Smooth muscle cell (in vitro differentiated cells): ENCODE data around the gene PPP1R7. TPM values are rescaled to one million over a fixed set of nuclear protein-coding genes. Genes with fewer than 3 reads are reported as not detected.

Experiments
- DNase-seq: peaks from one replicate; lab custom pipeline; 2025; ENCODE audit not compliant: unreplicated experiment; lab: John Stamatoyannopoulos, UW
- H2AFZ ChIP-seq: fragments of 200-600 bp; sonication (generic); 2 replicates; pipeline ENCODE4 v1.6.0; 2016; ENCODE audit warnings: antibody characterized with exemption, low read depth, mild to moderate bottlenecking
- H3F3A ChIP-seq: fragments of 200-600 bp; sonication (generic); 2 replicates; pipeline ENCODE4 v1.6.0; 2017; ENCODE audit warnings: antibody characterized with exemption, low read depth
- H3K27ac ChIP-seq: fragments of 200-600 bp; sonication (generic); 2 replicates; pipeline ENCODE4 v1.5.1; 2016; ENCODE audit warnings: low read depth, mild to moderate bottlenecking
- H3K27me3 ChIP-seq: fragments of 200-600 bp; sonication (generic); 2 replicates; pipeline ENCODE4 v1.6.1; 2016; ENCODE audit warnings: low read depth, mild to moderate bottlenecking
- H3K36me3 ChIP-seq: fragments of 200-600 bp; sonication (generic); 2 replicates; pipeline ENCODE4 v1.5.1; 2016; ENCODE audit warnings: low read depth
- H3K4me1 ChIP-seq: fragments of 200-600 bp; sonication (generic); 2 replicates; pipeline ENCODE4 v1.5.1; 2016; ENCODE audit warnings: low read depth
- H3K4me2 ChIP-seq: fragments of 200-600 bp; sonication (generic); 2 replicates; pipeline ENCODE4 v1.6.0; 2016; ENCODE audit warnings: mild to moderate bottlenecking
- H3K4me3 ChIP-seq: fragments of 200-600 bp; sonication (generic); 2 replicates; pipeline ENCODE4 v1.5.1; 2016; ENCODE audit warnings: mild to moderate bottlenecking
- H3K79me2 ChIP-seq: fragments of 200-600 bp; sonication (generic); 2 replicates; pipeline ENCODE4 v1.6.0; 2016; ENCODE audit warnings: low read depth, mild to moderate bottlenecking
- H3K9ac ChIP-seq: fragments of 200-600 bp; sonication (generic); 2 replicates; pipeline ENCODE4 v1.6.0; 2016; ENCODE audit warnings: low read depth
- H3K9me3 ChIP-seq: fragments of 200-600 bp; sonication (generic); replicated peaks from 2 replicates; pipeline ENCODE4 v1.5.1; 2016; ENCODE audit warnings: low read depth
- H4K20me1 ChIP-seq: fragments of 200-600 bp; sonication (generic); 2 replicates; pipeline ENCODE4 v1.6.0; 2016; ENCODE audit warnings: low read depth
- CTCF ChIP-seq: fragments of 200-600 bp; sonication (generic); IDR thresholded peaks from 2 replicates; pipeline ENCODE4 v1.5.1; 2017; ENCODE audit warnings: borderline replicate concordance, mild to moderate bottlenecking, antibody characterized with exemption; ENCODE audit not compliant: insufficient read depth, poor library complexity, severe bottlenecking
- WGBS: methylation state at CpG from one replicate; pipeline ENCODE4 v1.1.7; 2016; ENCODE audit warnings: low lambda C conversion rate; 5-methylcytosine and 5-hydroxymethylcytosine counted together
- polyA plus RNA-seq: library from polyadenylated mRNA; unstranded; fragments of >200 nt; fragmentation: Nextera tagmentation; extraction: Ambion mirVana; gene quantifications from 2 replicates; pipeline ENCODE4 v1.2.1, GENCODE V29; 2016
- total RNA-seq: library from RNA; depleted of rRNA; stranded (reverse); fragments of >200 nt; gene quantifications from 2 replicates; pipeline ENCODE4 v1.2.3, GENCODE V29; 2014

Gene PPP1R7
- total and polyA plus RNA-seq, 2 experiments from 2014 or later: 54.3 to 74.9 TPM

GRCh38 chr2:241128266-241128665 is 22.0 kb upstream of the PPP1R7 start:
- H3K79me2 ChIP-seq: no peaks in the 10 kb centered on the region
- H4K20me1 ChIP-seq: no peaks in the 10 kb centered on the region
- H3K27me3 ChIP-seq: no peaks in the 10 kb centered on the region
- H3K9me3 ChIP-seq: no peaks in the 10 kb centered on the region
- H3K27ac ChIP-seq: no peak overlapping the region
- no peaks in the 10 kb centered on the region for H3K4me1 ChIP-seq
- DNase-seq: no peak
- no peak overlapping the region for H2AFZ ChIP-seq
- H3K4me3 ChIP-seq: no peak overlapping the region
- no peaks in the 10 kb centered on the region for H3K36me3 ChIP-seq
- WGBS: 99% methylated on average over 7 of the region's 8 CpGs
- no peak overlapping the region for H3K9ac ChIP-seq
- no peak overlapping the region for H3K4me2 ChIP-seq
- H3F3A ChIP-seq: no peaks in the 10 kb centered on the region
- TF ChIP-seq CTCF: no peak

- no peaks in the 10 kb centered on the region for H3K4me1 ChIP-seq
- H3K36me3 ChIP-seq: no peaks in the 10 kb centered on the region
- WGBS: 94% methylated on average over 12 of the region's 12 CpGs
- H3K27ac ChIP-seq: no peak overlapping the region
- no peaks in the 10 kb centered on the region for H4K20me1 ChIP-seq
- TF ChIP-seq CTCF: no peak
- no peaks in the 10 kb centered on the region for H3K27me3 ChIP-seq
- H3F3A ChIP-seq: no peaks in the 10 kb centered on the region
- no peak overlapping the region for H3K4me2 ChIP-seq
- no peak for DNase-seq
- H3K9ac ChIP-seq: no peak overlapping the region
- no peak overlapping the region for H2AFZ ChIP-seq
- H3K79me2 ChIP-seq: no peaks in the 10 kb centered on the region
- no peaks in the 10 kb centered on the region for H3K9me3 ChIP-seq
- no peak overlapping the region for H3K4me3 ChIP-seq
These were observed 21.0 kb upstream of the PPP1R7 start for GRCh38 chr2:241129086-241129871.

DNA sequence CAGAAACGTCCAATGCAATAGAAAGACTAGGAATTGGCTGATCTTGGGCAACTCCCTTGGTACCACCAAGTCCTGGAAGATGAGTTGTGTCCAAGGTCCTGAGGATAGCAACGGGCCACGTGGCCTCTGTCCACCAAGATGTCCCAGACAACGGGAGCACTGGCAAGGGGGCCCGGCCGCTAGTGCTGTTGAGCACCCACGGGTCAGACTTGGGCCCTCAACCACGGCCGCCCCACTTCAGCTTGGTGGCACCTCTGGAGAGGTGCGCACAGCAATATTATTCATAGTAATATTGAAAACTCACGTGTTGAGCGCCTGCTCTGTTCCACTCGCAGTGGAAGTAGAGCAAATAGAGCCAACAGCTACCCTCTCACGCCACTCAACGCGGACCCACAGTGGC is 20.0 kb upstream of the PPP1R7 start:
- no peaks in the 10 kb centered on the region for H3K36me3 ChIP-seq
- TF ChIP-seq CTCF: no peak
- WGBS: 95% methylated on average over 16 of the region's 16 CpGs

GRCh38 chr2:241131531-241131930 is 18.7 kb upstream of the PPP1R7 start:
- TF ChIP-seq CTCF: no peak
- Histone ChIP-seq H3K27ac (no peak overlapping the region), H4K20me1 (no peaks in the 10 kb centered on the region), H3K36me3 (no peaks in the 10 kb centered on the region), H3K4me2 (no peak overlapping the region), H3K9ac (no peak overlapping the region), H3K4me3 (no peak overlapping the region), H3F3A (no peaks in the 10 kb centered on the region), H3K27me3 (no peaks in the 10 kb centered on the region), H2AFZ (no peak overlapping the region), H3K79me2 (no peaks in the 10 kb centered on the region), H3K9me3 (no peaks in the 10 kb centered on the region), H3K4me1 (no peaks in the 10 kb centered on the region)
- 96% methylated on average over 7 of the region's 7 CpGs for WGBS
- DNase-seq: no peak

More for the DNA sequence above, 20.0 kb upstream of the PPP1R7 start:
- Histone ChIP-seq H3K4me1 (no peaks in the 10 kb centered on the region), H3K4me3 (no peak overlapping the region), H3K27ac (no peak overlapping the region), H3K4me2 (no peak overlapping the region), H3K79me2 (no peaks in the 10 kb centered on the region), H3K9me3 (no peaks in the 10 kb centered on the region), H3F3A (no peaks in the 10 kb centered on the region), H3K9ac (no peak overlapping the region), H2AFZ (no peak overlapping the region), H4K20me1 (no peaks in the 10 kb centered on the region), H3K27me3 (no peaks in the 10 kb centered on the region)
- no peak for DNase-seq
